ENCODE data around the gene TIGAR.

Gene TIGAR

GRCh38 chr12:4307593-4308333, 13.2 kb upstream of the TIGAR start:
- DNase-seq = peak; percentile 11

- DNase-seq = no peak
Observed at GRCh38 chr12:4308334-4308950, 12.6 kb upstream of the TIGAR start.

GRCh38 chr12:4311776-4312175, 9.2 kb upstream of the TIGAR start:
- no peak for DNase-seq

- no peak for DNase-seq
Observed at GRCh38 chr12:4312251-4312650, 8.8 kb upstream of the TIGAR start.

- no peak for DNase-seq
Observed at GRCh38 chr12:4320497-4320852, 538 bp upstream of the TIGAR start.

GRCh38 chr12:4322726-4323125, 1.7 kb downstream of the TIGAR start:
- DNase-seq = no peak

GRCh38 chr12:4323396-4323795, 2.4 kb downstream of the TIGAR start:
- peak; percentile 51 for DNase-seq

- DNase-seq = no peak
Observed at GRCh38 chr12:4324366-4324765, 3.4 kb downstream of the TIGAR start.

GRCh38 chr12:4325966-4326365, 5.0 kb downstream of the TIGAR start:
- no peak for DNase-seq

- DNase-seq = no peak
Observed at GRCh38 chr12:4327293-4327692, 6.3 kb downstream of the TIGAR start.

GRCh38 chr12:4330203-4330602, 9.2 kb downstream of the TIGAR start:
- DNase-seq = no peak

GRCh38 chr12:4331221-4331620, 10.2 kb downstream of the TIGAR start:
- no peak for DNase-seq

GRCh38 chr12:4331842-4332241, 10.8 kb downstream of the TIGAR start:
- no peak for DNase-seq

GRCh38 chr12:4346931-4347330, 25.9 kb downstream of the TIGAR start:
- no peak for DNase-seq

- DNase-seq = peak; percentile 1
Observed at GRCh38 chr12:4353785-4354208, 32.8 kb downstream of the TIGAR start.

GRCh38 chr12:4355156-4356040, 34.4 kb downstream of the TIGAR start:
- DNase-seq = peak; percentile 60

GRCh38 chr12:4356041-4356327, 35.0 kb downstream of the TIGAR start:
- peak; percentile 6 for DNase-seq

GRCh38 chr12:4366090-4366489, 45.1 kb downstream of the TIGAR start:
- no peak for DNase-seq

- no peak for DNase-seq
Observed at GRCh38 chr12:4369548-4369947, 48.5 kb downstream of the TIGAR start.

GRCh38 chr12:4370265-4370664, 49.3 kb downstream of the TIGAR start:
- DNase-seq = no peak

- no peak for DNase-seq
Observed at GRCh38 chr12:4372653-4373052, 51.6 kb downstream of the TIGAR start.

GRCh38 chr12:4375449-4375848, 54.4 kb downstream of the TIGAR start:
- DNase-seq = no peak

GRCh38 chr12:4378772-4379171, 57.8 kb downstream of the TIGAR start:
- DNase-seq = no peak

- no peak for DNase-seq
Observed at GRCh38 chr12:4379405-4379804, 58.4 kb downstream of the TIGAR start, which contains the start of gene FGF23. Gene FGF23 (minus strand): TSS chr12:4379712. CDS start chr12:4379582, 130 bp downstream.
